H4 (cell line): Measurements from ENCODE around the gene MORN5. TPM values are rescaled to one million over a fixed set of nuclear protein-coding genes. Genes with fewer than 3 reads are reported as not detected.
A peak's percentile ranks its signal among the peaks of the same experiment; 100 is the strongest.

Source experiments
- DNase-seq: peaks from one replicate; pipeline ENCODE4 v3.0.0-alpha.2; 2015; ENCODE audit warnings: low spot score
- total RNA-seq: library from RNA; depleted of rRNA; stranded (reverse); fragments of >200 nt; shearing (Covaris generic); gene quantifications from 2 replicates; pipeline ENCODE4 v1.2.3, GENCODE V29; 2014

The MORN5 gene
- total RNA-seq, 1 experiment from 2014 or later, result not detected

DNA sequence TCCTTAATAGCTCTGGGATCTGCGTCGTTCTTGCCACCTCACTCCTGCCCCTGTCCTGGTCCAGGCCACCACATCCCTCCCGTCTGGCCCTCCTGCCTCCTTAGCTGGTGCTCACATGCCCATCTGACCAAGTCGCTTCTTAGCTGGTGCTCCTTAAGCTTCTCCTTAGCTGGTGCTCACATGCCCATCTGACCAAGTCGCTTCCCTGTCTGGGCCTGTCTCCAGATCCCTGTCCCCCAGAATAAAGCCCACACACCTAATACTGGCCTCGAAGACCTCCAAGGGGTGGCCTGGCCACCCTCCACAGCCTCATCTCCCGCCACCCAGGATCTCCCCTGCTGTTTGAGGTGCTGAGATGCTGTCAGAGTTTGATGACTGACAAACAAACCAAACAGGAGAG is 35.2 kb upstream of the MORN5 start:
- DNase-seq, result no peak

DNA sequence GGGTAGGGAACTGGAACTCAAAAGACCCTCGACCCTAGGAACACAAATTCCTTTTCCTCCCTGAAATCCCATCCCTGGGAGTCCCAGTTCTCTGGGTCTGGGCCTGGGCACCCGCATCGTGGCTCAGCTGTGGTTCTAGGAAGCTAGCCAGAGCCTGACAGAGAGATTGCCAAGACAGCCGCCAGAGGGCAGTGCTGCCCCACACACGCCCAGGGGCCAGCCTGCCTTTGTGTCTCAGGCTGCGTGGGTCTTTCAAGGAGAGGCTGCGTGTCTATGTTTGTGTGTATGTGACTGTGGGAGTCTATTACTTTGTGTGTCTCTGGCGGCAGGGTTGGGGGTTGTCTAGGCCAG is 34.6 kb upstream of the MORN5 start:
- DNase-seq, result peak; percentile 59

DNA sequence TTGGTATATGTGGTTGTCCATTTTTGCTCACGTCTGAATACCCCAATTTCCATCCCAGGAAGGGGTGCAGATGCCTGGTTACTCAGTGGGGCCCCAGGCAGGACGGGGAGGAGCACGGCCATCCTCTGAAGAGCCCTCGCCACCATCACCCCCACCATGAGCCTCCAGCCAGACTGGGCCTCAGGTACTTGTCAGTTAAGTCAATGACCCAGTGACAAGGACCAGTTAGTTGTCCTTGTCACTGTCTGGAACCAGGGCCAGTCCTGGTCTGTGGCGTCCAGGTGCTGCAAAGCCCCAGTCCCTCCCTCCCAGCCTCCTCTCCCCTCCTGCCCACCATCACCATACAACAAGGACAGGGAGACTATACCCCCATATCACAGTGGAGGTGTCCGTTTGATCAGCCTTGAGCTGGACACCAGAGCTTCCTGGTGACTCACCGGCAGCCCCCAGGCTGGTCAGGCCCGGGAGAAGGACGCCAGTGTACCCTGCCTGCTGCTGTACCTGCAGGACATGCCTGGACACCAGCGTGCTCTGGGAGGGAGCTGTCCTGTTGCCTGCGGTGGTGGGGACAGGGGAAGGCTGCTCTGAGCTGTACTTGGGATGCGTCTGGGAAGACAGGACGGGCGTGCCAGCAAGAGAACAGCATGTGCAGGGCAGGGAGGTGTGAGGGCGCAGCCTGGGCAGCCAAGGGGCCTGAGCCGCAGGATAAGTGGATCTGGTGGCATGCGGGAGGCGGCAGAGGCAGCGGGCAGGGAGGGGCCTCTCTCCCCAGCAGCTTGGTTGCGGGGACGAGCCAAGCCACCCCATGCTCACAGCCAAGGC is 34.0 kb upstream of the MORN5 start:
- no peak for DNase-seq

DNA sequence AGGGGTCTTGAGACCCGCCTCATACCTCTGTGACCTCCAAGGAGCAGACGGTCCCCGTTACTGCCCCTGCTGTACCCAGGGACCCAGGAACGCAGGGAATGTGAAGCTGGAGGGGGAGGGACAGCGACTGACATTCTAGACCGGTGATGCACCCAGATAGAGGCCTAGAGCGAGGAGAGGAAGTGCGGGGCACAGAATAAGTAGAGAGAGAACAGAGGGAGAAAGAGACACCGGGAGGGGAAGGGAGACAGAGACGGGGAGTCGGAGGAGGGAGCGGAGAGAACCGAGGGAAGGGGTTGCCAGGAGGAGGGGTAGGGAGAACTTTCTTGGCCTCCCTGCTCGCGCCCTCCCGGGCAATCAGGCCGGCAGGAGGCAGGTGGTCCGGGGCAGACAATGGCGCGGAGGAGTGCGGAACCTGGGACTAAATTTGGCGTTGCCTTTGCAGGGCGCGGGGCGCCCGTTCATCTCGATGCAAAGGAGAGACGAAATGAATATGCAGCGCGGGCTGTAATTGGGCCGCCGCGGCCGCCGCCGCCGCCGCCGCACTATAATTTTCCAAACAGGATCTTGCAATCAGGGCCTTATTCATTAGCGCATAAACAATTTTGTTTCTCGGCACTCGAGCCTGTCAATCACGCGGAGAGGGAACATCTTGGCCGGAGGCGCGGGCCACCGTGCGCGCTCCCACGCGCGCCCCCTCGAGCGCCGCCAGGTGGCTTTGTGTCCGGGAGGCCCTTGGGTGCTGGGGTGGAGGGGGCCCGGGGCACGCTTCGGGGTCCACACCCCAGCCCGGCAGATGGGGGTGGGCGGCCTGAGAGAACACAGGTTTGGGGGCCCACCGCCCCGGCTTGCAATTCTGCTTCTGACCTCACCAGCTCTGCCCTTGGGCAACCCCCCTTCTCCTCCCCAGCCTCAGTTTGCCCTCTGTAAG is 33.1 kb upstream of the MORN5 start:
- no peak for DNase-seq

DNA sequence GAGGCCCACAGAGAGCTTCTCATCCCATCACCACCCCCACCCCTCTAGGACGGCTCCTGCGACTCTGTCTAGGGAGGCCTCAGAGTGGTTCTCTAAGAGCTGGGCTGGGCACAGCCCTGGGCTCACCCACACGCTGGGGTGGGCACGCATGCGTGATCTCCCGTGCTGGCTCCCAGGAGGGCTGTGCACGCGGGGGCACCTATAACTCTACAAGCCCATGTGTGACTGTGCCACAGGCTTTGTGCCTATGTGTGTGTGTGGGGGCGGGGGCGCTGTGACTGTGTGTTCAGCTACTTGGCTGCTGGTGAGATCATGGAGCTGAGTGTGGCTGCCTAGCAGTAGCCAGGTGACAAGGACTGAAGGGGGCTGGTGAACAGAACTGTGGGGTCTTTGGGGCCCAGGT is 32.3 kb upstream of the MORN5 start:
- no peak for DNase-seq

DNA sequence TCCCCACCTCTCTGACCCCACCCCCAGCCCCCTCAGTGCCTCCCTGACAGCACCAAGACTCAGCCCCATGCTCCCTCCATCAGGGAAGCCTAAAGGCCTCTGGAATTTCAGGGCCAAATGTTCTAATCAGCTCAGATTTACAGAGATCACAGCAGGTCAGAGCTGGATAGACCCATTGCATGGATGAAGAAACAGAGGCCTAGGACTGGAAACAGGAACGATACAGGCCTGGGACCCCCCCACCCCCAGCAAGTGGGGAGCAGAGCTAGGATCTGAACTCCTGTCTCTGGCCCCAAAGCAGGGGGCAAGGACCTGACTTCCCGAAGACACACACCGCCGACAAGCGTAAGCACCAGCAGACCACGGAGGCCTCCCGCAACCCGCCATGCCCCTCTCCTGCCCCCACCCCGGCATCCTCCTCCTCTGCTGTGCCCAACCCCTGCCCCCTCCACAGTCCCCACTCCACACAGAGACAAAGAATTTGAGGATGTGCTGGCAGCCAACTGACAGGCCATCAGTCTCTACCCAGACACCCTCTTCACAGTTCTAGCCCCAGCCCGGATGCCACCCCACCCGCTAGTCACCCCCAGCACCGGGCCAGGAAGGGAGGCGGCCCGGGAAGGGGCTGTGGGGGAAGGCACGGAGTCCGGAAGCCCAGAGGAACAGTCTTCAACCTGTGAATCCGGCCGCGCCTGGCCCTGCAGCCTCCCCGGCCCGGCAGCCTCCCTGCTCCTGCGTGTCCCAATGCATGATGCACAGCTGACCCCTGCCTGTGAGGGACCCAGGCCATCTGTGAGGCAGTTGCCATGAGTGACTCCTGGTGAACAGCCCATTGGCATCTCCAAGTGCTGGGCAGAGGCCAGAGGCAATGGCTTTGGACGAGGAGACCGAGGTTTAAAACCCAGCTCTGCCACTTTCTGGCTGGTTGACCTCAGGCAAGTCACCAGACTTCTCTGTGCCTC is 31.4 kb upstream of the MORN5 start:
- DNase-seq, result no peak

DNA sequence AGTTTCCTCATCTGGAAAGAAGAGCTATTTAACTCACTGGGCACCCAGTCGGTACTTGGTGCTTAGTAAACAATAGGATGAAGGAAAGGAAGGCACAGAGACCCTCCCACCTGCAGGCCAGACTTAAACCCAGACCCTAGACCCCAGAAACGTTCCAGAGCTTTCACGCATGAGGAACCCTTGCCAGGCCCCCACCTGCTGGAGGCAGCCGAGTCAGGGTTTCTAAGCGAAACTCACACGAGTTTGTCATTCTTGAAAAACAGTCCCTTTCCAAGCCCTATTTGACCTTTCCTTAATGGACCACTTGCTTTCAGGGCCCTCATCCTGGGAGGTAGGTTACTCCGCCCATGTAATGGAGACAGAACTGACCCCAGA is 30.8 kb upstream of the MORN5 start:
- no peak for DNase-seq

DNA sequence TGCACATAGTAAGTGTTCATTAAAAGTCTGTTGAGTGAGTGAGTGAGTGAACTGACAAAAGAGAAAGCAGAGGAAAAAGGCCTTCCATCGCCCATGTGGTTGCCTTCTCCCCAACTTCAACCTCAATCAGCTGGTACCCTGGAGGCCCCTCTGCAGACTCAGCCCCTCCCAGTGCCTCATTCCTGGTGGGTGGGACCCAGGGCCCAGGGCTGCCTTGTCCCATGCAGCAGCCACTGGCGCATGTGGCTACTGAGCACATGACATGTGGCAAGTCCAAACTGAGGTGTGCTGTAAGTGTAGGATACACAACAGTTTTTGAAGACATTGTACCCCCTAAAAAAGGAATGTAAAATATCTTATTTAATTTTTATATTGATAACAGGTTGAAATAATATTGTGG is 29.7 kb upstream of the MORN5 start:
- DNase-seq, result no peak

DNA sequence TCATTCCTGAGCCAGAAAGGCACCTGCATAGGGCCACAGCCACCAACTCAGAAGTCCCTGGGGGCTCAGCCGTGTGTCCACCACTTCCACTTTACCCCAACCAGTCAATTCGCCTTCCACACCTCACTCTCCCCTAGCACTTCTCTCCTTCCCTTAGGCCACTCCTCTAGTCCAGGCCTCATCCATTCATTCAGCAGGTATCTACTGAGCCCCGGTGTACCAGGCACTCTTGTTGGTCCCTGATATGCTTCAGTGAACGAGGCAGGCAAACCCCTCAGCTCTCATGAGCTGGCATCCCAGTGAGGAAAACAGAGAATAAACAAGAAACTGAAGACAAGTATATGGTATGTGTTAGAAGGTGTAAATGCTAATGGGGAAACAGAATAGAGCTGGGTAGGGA is 28.9 kb upstream of the MORN5 start:
- no peak for DNase-seq

DNA sequence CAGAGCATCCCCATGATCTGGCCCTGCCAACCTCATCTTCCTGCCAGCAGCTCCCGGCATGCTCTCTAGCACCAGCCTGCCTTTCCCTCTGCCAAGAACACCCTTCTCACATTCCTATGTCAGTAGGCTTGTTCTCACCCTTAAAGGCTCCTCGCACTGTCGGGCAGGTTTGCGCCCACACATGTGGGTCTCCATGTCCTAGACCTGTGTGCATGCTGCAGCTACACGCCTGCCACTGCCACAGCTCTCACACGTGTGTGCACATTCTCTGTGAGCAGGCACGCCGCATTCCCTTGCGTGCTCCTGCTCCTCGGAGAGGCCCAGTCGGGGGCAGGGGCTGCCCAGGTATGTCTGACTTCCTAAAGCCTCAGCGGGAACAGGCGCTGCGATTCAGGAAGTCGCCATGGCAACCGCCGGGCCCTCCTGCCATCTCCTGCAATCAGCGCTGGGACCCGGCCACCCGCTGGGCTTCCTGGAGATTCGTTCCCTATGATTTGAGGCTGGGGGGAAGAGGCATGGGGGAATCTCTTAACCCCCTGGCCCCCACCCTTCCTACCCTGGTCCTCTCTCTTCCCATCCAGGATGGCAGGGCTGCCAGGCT is 28.2 kb upstream of the MORN5 start:
- no peak for DNase-seq

DNA sequence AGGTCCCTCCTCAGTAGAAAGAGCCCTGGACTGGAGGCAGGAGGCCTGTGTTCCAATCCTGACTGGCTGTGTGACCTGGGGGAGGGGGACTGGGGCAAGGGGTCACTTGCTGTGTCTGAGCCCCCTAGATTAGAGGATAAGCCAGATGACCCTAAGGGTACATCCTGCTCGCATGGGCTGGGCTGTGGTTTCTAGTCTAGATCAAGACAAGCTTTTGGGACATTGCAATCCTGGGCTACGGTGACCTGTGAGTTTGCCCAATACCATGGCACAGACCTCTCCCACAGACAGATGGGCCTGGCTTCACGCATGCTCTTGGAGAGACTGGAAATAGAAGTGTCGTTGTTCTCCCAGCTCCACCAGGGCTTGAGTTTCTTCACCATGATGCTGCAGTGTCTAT is 27.2 kb upstream of the MORN5 start:
- no peak for DNase-seq

DNA sequence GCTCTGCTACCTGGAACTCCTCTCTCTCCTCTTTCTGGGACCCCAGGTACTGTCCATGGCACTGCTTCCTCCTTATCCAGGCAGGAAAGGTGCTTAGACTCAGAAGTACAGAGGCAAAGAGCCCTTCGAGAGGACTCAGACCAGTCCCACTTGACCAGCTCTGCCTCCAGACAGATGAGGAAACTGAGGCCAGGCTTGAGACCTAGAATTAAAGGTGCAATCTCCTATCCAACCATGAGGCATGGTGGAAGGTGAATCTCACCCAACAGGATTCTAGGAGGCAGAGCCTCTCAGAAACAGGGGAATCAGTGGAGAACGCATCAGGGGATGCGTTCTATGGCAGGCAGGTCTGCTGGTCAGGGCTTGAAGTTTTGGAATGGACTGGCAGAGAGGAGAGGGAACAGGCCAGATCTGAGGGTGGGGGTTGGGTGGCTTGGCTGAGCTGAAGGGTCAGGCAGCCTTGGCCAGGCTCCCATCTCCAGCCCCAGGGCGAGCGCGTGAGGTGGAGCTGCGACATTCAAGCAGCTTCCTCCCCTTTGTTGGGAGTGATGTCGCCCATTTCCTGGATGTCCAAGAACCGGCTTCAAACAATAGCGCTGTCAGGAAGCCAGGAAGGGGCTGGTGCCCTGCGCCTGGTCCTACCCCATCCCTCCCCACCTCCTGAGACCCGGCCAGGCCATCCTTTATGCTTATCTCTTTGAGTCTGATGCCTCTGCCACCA is 26.3 kb upstream of the MORN5 start:
- no peak for DNase-seq

DNA sequence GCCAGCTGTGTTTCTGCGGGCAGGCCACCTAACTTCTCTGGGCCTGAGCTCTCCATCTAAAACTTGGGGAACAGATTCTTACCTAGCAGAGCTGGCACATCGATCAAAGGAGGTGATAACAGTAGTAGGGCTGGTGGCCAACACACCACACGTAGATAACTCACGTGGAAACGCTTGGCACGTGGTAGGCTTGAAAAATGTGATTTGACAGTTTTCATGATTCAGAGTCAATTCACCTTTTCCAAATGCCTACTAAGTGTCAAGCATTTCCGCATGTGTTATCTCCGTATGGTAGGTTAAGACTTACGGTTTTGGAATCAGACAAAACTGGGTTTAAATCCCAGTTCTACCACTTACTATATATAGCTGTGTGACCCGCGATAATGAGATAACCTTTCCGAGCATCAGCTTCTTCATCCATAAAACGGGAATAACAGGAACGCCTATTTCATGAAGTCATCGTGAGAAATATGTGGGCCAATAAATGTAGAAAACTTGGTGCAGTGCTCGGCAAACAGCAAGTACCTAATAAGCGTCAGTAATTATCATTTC is 25.6 kb upstream of the MORN5 start:
- no peak for DNase-seq

DNA sequence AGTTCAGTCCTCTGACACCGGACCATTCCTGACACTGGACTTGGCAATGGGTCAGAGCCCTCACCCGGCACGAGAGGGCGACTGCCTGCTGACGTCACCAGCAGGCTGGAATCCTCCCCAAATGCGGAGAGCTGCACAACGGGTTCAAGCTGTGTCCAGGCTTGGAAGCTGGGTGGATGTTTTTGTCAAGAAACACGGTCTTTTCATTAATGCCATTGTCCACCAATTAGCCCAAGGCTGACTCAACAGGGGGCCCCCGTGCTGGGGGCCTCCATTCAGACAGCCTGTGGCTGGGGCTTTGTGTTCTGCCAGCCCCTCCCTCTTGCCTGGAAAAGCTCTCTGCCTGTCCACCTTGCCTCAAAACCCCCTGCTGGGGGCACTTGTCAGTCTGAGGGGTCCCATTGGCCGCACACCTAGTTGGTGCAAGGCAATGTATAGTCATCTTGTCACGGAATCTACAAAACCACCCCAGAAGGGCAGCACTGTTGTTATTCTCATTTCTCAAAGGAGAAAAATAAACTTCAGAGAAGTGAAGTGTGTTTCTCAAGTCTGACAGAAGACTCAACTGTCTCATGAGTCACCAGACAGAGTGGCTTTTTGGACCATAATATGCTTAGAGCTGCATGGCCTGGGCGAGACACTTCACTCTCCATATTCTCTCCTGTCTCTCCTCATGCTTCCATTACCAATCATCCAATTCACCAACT is 24.7 kb upstream of the MORN5 start:
- no peak for DNase-seq

DNA sequence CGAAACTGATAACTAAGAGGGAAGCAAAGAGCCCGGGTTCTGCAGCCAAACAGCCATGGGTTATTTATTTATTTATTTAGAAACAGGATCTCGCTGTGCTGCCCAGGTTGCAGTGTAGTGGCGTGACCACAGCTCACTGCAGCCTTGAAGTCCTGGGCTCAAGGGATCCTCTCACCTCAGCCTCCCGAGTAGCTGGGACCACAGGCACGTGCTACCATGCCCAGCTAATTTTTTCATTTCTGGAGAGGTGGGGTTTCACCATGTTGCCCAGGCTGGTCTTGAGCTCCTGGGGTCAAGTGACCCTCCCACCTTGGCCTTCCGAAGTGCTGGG is 24.2 kb upstream of the MORN5 start:
- DNase-seq, result no peak

DNA sequence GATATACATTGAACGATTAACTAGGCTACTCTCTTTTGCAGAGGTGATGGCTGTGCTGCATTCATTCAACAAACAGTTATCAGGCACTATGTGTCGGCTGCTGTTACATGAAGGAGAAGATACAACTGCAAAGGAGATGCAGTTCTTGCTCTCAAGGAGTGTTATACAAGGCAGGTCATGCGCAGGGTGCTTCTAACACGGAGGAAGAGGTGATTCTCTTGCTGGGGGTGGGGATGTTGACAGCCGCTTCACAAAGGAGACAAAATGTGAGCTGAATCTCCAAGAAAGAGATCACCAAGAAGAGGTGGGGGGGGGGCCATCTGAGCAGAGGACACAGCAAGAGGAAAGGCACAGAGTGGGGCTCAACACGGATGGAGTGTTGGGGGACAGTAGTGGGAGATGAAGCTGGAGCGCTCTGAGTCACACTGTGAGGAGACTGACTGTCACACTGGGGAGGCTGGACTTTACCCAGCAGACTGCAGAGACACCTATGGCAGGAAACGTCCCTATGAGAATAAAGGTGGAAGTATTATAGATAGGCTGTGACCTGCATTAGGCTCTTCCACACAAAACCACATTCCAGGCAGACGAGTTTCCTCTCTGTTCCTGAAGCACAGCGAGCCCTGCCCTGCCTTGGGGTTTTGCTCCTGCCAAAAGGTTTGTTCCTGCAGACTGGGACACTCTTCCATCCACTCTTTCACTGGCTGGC is 21.0 kb upstream of the MORN5 start:
- no peak for DNase-seq

DNA sequence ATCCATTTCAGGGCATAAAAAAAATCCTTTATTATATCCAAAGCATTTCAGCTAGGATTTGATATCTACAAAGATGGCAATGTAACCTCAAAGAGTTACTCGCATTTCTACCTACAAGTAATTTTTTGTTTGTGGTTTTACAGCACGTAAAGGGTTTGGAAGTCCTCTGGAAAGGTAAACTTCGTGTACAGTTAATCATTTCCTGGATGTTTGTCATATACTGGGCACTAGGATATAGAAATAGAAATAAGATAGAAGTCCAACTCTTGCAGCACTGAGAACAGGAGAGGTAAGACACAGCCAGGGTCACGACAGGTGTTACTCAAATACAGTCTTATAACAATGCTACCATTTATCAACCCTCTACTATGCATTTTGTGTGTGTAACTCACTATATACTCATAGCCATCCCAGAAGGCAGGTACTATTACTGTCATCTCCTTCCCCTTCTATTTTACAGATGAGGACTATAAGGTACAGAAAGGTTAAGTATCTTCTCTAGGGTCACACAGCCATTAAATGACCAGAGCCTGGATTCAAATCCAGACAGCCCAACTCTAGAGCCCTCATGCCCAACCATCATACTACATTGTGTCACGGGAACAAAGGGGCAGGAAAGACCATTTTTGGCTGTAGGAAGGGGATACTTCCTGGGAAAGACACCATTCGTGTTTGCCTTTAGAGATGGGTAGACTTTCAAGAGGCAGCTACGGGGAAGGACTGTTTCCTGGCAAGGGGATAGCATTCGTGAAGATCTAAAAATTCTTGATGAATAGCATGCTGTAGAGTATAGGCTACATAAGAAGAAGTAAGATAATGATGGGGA is 19.1 kb upstream of the MORN5 start:
- DNase-seq, result no peak

DNA sequence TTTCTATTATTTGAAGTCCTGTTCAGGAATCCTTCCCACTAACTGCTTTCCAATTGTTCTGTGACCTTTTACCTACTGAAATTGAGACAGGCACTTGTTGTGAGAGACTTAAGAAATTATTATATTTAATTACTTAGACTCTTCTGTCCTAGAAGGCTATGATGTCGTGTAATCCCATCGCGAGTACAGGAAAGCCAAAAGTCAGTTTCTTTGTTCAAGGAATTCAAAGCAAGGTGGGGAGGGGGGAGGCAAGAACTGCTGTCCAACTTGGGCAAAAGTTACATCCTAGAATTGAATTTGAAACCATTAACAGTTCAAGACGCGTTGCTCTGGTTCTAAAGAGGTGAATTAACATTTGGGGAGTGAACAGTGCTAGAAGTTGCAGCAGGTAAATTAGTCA is 18.0 kb upstream of the MORN5 start:
- DNase-seq, result no peak

DNA sequence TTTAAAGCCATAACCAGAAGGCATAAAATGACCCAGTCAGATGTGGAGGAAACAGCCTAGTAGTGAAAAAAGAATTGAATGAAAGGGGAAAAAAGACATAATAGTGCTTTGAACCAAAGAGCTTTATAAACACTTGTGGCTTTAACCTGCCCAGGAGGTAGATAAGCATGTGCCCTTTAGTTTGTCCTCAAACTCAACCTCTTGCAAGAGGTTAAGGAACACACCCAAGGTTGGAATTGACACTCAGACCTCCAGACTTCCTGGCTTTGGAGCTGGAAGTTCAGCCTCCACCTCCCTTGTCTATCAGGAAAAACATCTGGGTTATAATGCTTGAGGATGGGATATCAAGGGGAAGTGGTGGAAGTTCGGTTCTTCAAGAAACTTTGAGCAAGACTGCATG is 16.4 kb upstream of the MORN5 start:
- no peak for DNase-seq
